Measurements from ENCODE around the gene ERMARD.

DNA sequence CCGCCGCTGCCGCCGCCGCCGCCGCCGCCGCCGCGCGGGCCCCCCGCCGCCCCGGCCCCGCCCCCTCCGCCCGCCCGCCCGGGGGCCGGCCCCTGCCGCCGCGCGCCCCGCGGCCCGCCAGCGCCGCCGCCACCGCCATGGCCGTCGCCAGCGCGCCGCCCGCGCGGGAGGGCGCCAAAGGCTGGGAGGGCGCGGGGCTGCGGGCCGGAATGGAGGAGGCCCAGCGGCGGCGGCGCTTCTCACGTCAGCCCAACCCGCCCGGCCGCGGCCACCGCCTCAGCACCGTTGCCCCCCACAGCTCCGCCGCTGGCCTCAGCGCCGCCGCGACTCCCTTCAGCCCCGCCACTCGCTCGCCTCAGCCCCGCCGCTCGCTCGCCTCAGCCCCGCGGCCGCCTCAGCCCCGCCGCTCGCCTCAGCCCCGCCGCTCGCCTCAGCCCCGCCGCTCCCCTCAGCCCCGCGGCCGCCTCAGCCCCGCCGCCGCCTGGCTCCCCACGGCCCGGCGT is 27.4 kb upstream of the ERMARD start:
- no peak for TF ChIP-seq CTCF (IDR thresholded peaks at IDR 0.05; ENCODE audit: low read depth, low read length, poor library complexity, severe bottlenecking)
- TF ChIP-seq EZH2phosphoT487 (IDR thresholded peaks at IDR 0.05; ENCODE audit: borderline replicate concordance, low read length), result no peak

Measured in DOHH2 (cell line).